NCI-H2227 (cell line): Measurements from ENCODE around the gene KIF26B.

Experiments
- DNase-seq: peaks from one replicate; lab custom pipeline; 2025; ENCODE audit not compliant: unreplicated experiment; lab: John Stamatoyannopoulos, UW

The KIF26B gene

GRCh38 chr1:245131026-245131393 is 23.8 kb upstream of the KIF26B start:
- DNase-seq: no peak

- no peak for DNase-seq
These were observed 22.0 kb upstream of the KIF26B start for GRCh38 chr1:245132771-245133170.

GRCh38 chr1:245133995-245134715 is 20.6 kb upstream of the KIF26B start:
- DNase-seq: no peak

- no peak for DNase-seq
These were observed 12.5 kb upstream of the KIF26B start for GRCh38 chr1:245142171-245142798.

GRCh38 chr1:245142976-245143375 is 11.8 kb upstream of the KIF26B start:
- DNase-seq: no peak

- no peak for DNase-seq
These were observed 10.9 kb upstream of the KIF26B start for GRCh38 chr1:245143849-245144248.

GRCh38 chr1:245148069-245148468 is 6.7 kb upstream of the KIF26B start:
- DNase-seq: no peak

- no peak for DNase-seq
These were observed 5.9 kb upstream of the KIF26B start for GRCh38 chr1:245148861-245149260.

GRCh38 chr1:245153081-245153551 is 1.7 kb upstream of the KIF26B start:
- peak; percentile 88 for DNase-seq

GRCh38 chr1:245153552-245154428 is 995 bp upstream of the KIF26B start:
- peak; percentile 63 for DNase-seq

GRCh38 chr1:245155272-245156040 is 671 bp downstream of the KIF26B start:
- DNase-seq: peak; percentile 75

GRCh38 chr1:245156041-245156735 is 1.4 kb downstream of the KIF26B start:
- DNase-seq: peak; percentile 94

GRCh38 chr1:245156736-245157505 is 2.1 kb downstream of the KIF26B start:
- peak; percentile 64 for DNase-seq

GRCh38 chr1:245158913-245159312 is 4.1 kb downstream of the KIF26B start:
- no peak for DNase-seq

GRCh38 chr1:245160288-245160687 is 5.5 kb downstream of the KIF26B start:
- DNase-seq: no peak

GRCh38 chr1:245160741-245161400 is 6.1 kb downstream of the KIF26B start:
- no peak for DNase-seq

- DNase-seq: no peak
These were observed 7.1 kb downstream of the KIF26B start for GRCh38 chr1:245161866-245162265.

GRCh38 chr1:245166471-245166885 is 11.7 kb downstream of the KIF26B start:
- peak; percentile 65 for DNase-seq

GRCh38 chr1:245168086-245168485 is 13.3 kb downstream of the KIF26B start:
- DNase-seq: peak; percentile 84
